ENCODE results near the gene SLC50A1. TPM values are rescaled to one million over a fixed set of nuclear protein-coding genes. Genes with fewer than 3 reads are reported as not detected.
A peak's percentile ranks its signal among the peaks of the same experiment; 100 is the strongest.

SLC50A1 gene
- total and polyA plus RNA-seq, 4 donors: 12.7 to 23.3 (median 18.2) TPM

- DNase-seq (ENCODE audit: low spot score): peak; percentile 55
- peak overlapping the region; percentile 4 to 40 (median 39) for H3K4me3 ChIP-seq (ENCODE audit: low read depth in 1 of 3, low read length in 3 of 3)
- no peaks in the 10 kb centered on the region for H3K9me3 ChIP-seq (ENCODE audit: control insufficient read depth in 4 of 4, low read length in 3 of 4)
- H3K4me1 ChIP-seq (ENCODE audit: control insufficient read depth in 4 of 4, insufficient read depth in 4 of 4, low read length in 3 of 4): peaks cover 0 to 61% (median 39%) of the 10 kb centered on the region in 4 donors
- no peak for TF ChIP-seq YY1 (IDR thresholded peaks at IDR 0.05)
- TF ChIP-seq RXRA (IDR thresholded peaks at IDR 0.05): peak; percentile 72 to 86
- TF ChIP-seq SP1 (IDR thresholded peaks at IDR 0.05): peak; percentile 63
- no peak for TF ChIP-seq FOXA1 (IDR thresholded peaks at IDR 0.05)
- TF ChIP-seq NR2F2 (IDR thresholded peaks at IDR 0.05): peak; percentile 93
- TF ChIP-seq CTCF (IDR thresholded peaks at IDR 0.05; ENCODE audit: low read depth, low read length, missing input control): no peak
- peak; percentile 25 for TF ChIP-seq REST (IDR thresholded peaks at IDR 0.05)
- TF ChIP-seq FOXA2 (IDR thresholded peaks at IDR 0.05): peak; percentile 16
- TF ChIP-seq HNF4A (conservative IDR thresholded peaks at IDR 0.05): peak; percentile 71 to 82
- TF ChIP-seq RAD21 (IDR thresholded peaks at IDR 0.05): peak in 1 of 2 donors; percentile 39
- TF ChIP-seq HNF4G (IDR thresholded peaks at IDR 0.05): peak; percentile 39
- H3K27me3 ChIP-seq (ENCODE audit: control insufficient read depth in 4 of 4, insufficient read depth in 4 of 4, low read length in 3 of 4): no peaks in the 10 kb centered on the region
- H3K36me3 ChIP-seq (ENCODE audit: control insufficient read depth in 4 of 4, insufficient read depth in 3 of 4, low read depth in 1 of 4, low read length in 3 of 4): peaks cover 8 to 26% (median 19%) of the 10 kb centered on the region in 4 donors
- H3K9ac ChIP-seq (ENCODE audit: low read depth in 1 of 2, low read length in 2 of 2): peak overlapping the region; percentile 20 to 95
- WGBS: 36% methylated on average over 7 of the region's 7 CpGs
- peak overlapping the region; percentile 99 for H3K27ac ChIP-seq (ENCODE audit: low read depth in 1 of 2, low read length in 2 of 2)
Observed at GRCh38 chr1:155133799-155134281, 1.8 kb upstream of the SLC50A1 start.

- WGBS: 25% methylated on average over 1 of the region's 1 CpG
- Histone ChIP-seq H3K4me1 (ENCODE audit: control insufficient read depth in 4 of 4, insufficient read depth in 4 of 4, low read length in 3 of 4) (peaks cover 0 to 64% (median 40%) of the 10 kb centered on the region in 4 donors), H3K36me3 (ENCODE audit: control insufficient read depth in 4 of 4, insufficient read depth in 3 of 4, low read depth in 1 of 4, low read length in 3 of 4) (peaks cover 8 to 26% (median 19%) of the 10 kb centered on the region in 4 donors), H3K9ac (ENCODE audit: low read depth in 1 of 2, low read length in 2 of 2) (peak overlapping the region; percentile 20 to 95), H3K27ac (ENCODE audit: low read depth in 1 of 2, low read length in 2 of 2) (peak overlapping the region; percentile 99), H3K27me3 (ENCODE audit: control insufficient read depth in 4 of 4, insufficient read depth in 4 of 4, low read length in 3 of 4) (no peaks in the 10 kb centered on the region), H3K4me3 (ENCODE audit: low read depth in 1 of 3, low read length in 3 of 3) (peak overlapping the region; percentile 34 to 40 (median 35)), H3K9me3 (ENCODE audit: control insufficient read depth in 4 of 4, low read length in 3 of 4) (no peaks in the 10 kb centered on the region)
- DNase-seq (ENCODE audit: low spot score): no peak
- peak; percentile 80 for TF ChIP-seq FOXA1 (IDR thresholded peaks at IDR 0.05)
- TF ChIP-seq YY1 (IDR thresholded peaks at IDR 0.05): no peak
Observed at GRCh38 chr1:155134322-155134721, 1.3 kb upstream of the SLC50A1 start.

DNA sequence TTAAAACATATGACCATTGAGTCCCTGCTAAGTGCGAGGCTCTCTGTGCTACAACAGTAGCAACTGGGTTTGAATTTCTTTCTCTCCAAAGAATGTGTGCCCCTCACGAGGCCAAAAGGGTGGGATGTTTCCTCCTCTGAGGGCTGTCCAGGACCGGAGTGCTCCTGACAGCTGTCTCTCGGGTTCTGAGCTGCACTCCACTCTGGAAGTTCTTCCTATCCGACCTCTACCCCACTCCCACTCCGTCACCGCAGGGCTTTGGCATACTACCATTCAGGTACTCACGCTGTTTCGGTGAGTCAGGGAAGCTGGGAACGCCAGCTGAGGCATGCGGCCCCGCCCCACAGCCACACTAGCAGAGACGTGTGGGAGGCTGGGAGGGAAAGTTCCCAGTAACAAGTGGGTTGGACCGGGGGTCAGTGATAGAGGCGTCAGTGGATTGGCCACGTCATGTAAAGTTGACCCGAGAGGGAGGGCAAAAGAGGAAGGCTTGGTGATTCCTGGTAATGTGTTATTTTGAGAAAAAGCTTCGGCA, 705 bp upstream of the SLC50A1 start:
- H3K27ac ChIP-seq (ENCODE audit: low read depth in 1 of 2, low read length in 2 of 2): peak overlapping the region; percentile 99
- 5% methylated on average over 18 of the region's 18 CpGs for WGBS
- peak; percentile 75 for DNase-seq (ENCODE audit: low spot score)
- H3K9ac ChIP-seq (ENCODE audit: low read depth in 1 of 2, low read length in 2 of 2): peak overlapping the region; percentile 87 to 95
- no peaks in the 10 kb centered on the region for H3K9me3 ChIP-seq (ENCODE audit: control insufficient read depth in 4 of 4, low read length in 3 of 4)
- H3K4me3 ChIP-seq (ENCODE audit: low read depth in 1 of 3, low read length in 3 of 3): peak overlapping the region; percentile 28 to 65 (median 34)
- H3K4me1 ChIP-seq (ENCODE audit: control insufficient read depth in 4 of 4, insufficient read depth in 4 of 4, low read length in 3 of 4): peaks cover 0 to 67% (median 42%) of the 10 kb centered on the region in 4 donors
- peaks cover 8 to 26% (median 17%) of the 10 kb centered on the region in 4 donors for H3K36me3 ChIP-seq (ENCODE audit: control insufficient read depth in 4 of 4, insufficient read depth in 3 of 4, low read depth in 1 of 4, low read length in 3 of 4)
- H3K27me3 ChIP-seq (ENCODE audit: control insufficient read depth in 4 of 4, insufficient read depth in 4 of 4, low read length in 3 of 4): no peaks in the 10 kb centered on the region
- TF ChIP-seq JUND (IDR thresholded peaks at IDR 0.05) (peak; percentile 41 to 80), TAF1 (conservative IDR thresholded peaks at IDR 0.05) (no peak), HNF4G (IDR thresholded peaks at IDR 0.05) (peak; percentile 11), FOXA2 (IDR thresholded peaks at IDR 0.05) (no peak), REST (IDR thresholded peaks at IDR 0.05) (peak; percentile 84), RXRA (IDR thresholded peaks at IDR 0.05) (peak; percentile 79 to 91), NR2F2 (IDR thresholded peaks at IDR 0.05) (peak; percentile 84), FOXA1 (IDR thresholded peaks at IDR 0.05) (no peak), GABPA (IDR thresholded peaks at IDR 0.05 in 1 of 2, conservative IDR thresholded peaks at IDR 0.05 in 1 of 2) (no peak)
- TF ChIP-seq, protein P1, sequence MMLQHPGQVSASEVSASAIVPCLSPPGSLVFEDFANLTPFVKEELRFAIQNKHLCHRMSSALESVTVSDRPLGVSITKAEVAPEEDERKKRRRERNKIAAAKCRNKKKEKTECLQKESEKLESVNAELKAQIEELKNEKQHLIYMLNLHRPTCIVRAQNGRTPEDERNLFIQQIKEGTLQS (IDR thresholded peaks at IDR 0.05): peak; percentile 52

Measured in liver (tissue), 9 donors.